IMR-90 (cell line): ENCODE data around the gene FAM193A. TPM values are rescaled to one million over a fixed set of nuclear protein-coding genes. Genes with fewer than 3 reads are reported as not detected.

ENCODE experiments used
- ATAC-seq: fragments of 200-7000 bp; cut with Tn5 transposase; 2 replicates; pipeline ENCODE4 v1.9.1; 2020; ENCODE audit warnings: low read depth, mild to moderate bottlenecking, moderate library complexity
- BruUV-seq: library from RNA; stranded (reverse); fragments of 400-500 nt; replicated peaks from 2 replicates; lab custom pipeline; 2021; lab: Mats Ljungman, UMichigan
- CTCF ChIA-PET: fragments of 300-600 bp; formaldehyde crosslinking; extraction: SDS; loops from one replicate; lab custom pipeline; 2021; ENCODE audit warnings: antibody characterized with exemption; lab: Yijun Ruan, JAX
- POLR2A ChIA-PET: fragments of 300-600 bp; sonication (Branson Sonifier 250); formaldehyde crosslinking; loops from one replicate; lab custom pipeline; 2022; ENCODE audit warnings: antibody characterized with exemption; ENCODE audit not compliant: unreplicated experiment; lab: Charles Lee
- DNase-seq: peaks from one replicate; pipeline ENCODE4 v3.0.0; 2013
- H2AFZ ChIP-seq: replicated peaks from 2 replicates; pipeline ENCODE3; 2013; ENCODE audit warnings: low read length, mild to moderate bottlenecking; ENCODE audit not compliant: poor library complexity
- H2AK5ac ChIP-seq: 2 replicates; pipeline ENCODE4 v1.6.1; 2013; ENCODE audit warnings: low read depth, low read length, inconsistent platforms
- H2AK9ac ChIP-seq: replicated peaks from 2 replicates; pipeline ENCODE3; 2013; ENCODE audit warnings: mild to moderate bottlenecking, low read depth, low read length, moderate library complexity; ENCODE audit not compliant: poor library complexity
- H2BK120ac ChIP-seq: 2 replicates; pipeline ENCODE4 v1.6.1; 2013; ENCODE audit warnings: low read depth, low read length, inconsistent platforms
- H2BK15ac ChIP-seq: 3 replicates; pipeline ENCODE4 v1.6.1; 2013; ENCODE audit warnings: low read depth, low read length, inconsistent platforms
- H2BK20ac ChIP-seq: 2 replicates; pipeline ENCODE4 v1.6.1; 2013; ENCODE audit warnings: low read depth, mild to moderate bottlenecking, inconsistent platforms, low read length, moderate library complexity
- H2BK5ac ChIP-seq: 2 replicates; pipeline ENCODE4 v1.6.1; 2013; ENCODE audit warnings: mild to moderate bottlenecking, low read depth, low read length, inconsistent platforms; ENCODE audit not compliant: poor library complexity, severe bottlenecking
- H3K14ac ChIP-seq: replicated peaks from 2 replicates; pipeline ENCODE4 v1.6.1; 2013; ENCODE audit warnings: low read depth, low read length, inconsistent platforms
- H3K18ac ChIP-seq: 2 replicates; pipeline ENCODE4 v1.6.1; 2013; ENCODE audit warnings: low read depth, low read length, control low read depth
- H3K23ac ChIP-seq: 2 replicates; pipeline ENCODE4 v1.6.1; 2013; ENCODE audit warnings: low read depth, low read length, inconsistent platforms
- H3K27ac ChIP-seq: 2 replicates; pipeline ENCODE4 v1.5.1; 2013; ENCODE audit warnings: mild to moderate bottlenecking, control low read depth, low read length; ENCODE audit not compliant: insufficient read depth
- H3K27me3 ChIP-seq: 2 replicates; pipeline ENCODE4 v1.6.1; 2013; ENCODE audit warnings: low read length; ENCODE audit not compliant: control insufficient read depth, insufficient read depth
- H3K36me3 ChIP-seq: 2 replicates; pipeline ENCODE4 v1.6.1; 2013; ENCODE audit warnings: low read length, mixed read lengths; ENCODE audit not compliant: control insufficient read depth, insufficient read depth
- H3K4ac ChIP-seq: 2 replicates; pipeline ENCODE4 v1.6.1; 2013; ENCODE audit warnings: low read depth, low read length, inconsistent platforms
- H3K4me1 ChIP-seq: 2 replicates; pipeline ENCODE4 v1.6.1; 2013; ENCODE audit warnings: low read length, mixed read lengths; ENCODE audit not compliant: control insufficient read depth, insufficient read depth
- H3K4me2 ChIP-seq: 2 replicates; pipeline ENCODE4 v1.6.1; 2013; ENCODE audit warnings: low read depth, mild to moderate bottlenecking, control low read depth, low read length, moderate library complexity
- H3K4me3 ChIP-seq: 2 replicates; pipeline ENCODE4 v1.5.1; 2013; ENCODE audit warnings: low read depth, mild to moderate bottlenecking, control low read depth, low read length, moderate library complexity; ENCODE audit not compliant: insufficient read depth
- H3K56ac ChIP-seq: 2 replicates; pipeline ENCODE4 v1.6.1; 2013; ENCODE audit warnings: low read length, inconsistent platforms; ENCODE audit not compliant: insufficient read depth; ENCODE audit errors: extremely low read depth
- H3K79me1 ChIP-seq, 2 experiments: 2 replicates each; pipeline ENCODE4 v1.6.1; 2013; ENCODE audit warnings: low read length in 2 of 2, inconsistent platforms in 1 of 2, low read depth in 1 of 2
- H3K9ac ChIP-seq: 2 replicates; pipeline ENCODE4 v1.6.1; 2013; ENCODE audit warnings: low read depth, low read length, control low read depth
- H3K9me1 ChIP-seq: 2 replicates; pipeline ENCODE4 v1.6.1; 2013; ENCODE audit warnings: low read length, inconsistent platforms; ENCODE audit not compliant: insufficient read depth
- H3K9me3 ChIP-seq: 2 replicates; pipeline ENCODE4 v1.6.1; 2013; ENCODE audit warnings: low read length; ENCODE audit not compliant: control insufficient read depth, insufficient read depth
- H4K20me1 ChIP-seq: 2 replicates; pipeline ENCODE4 v1.6.1; 2013; ENCODE audit warnings: low read length, inconsistent platforms; ENCODE audit not compliant: insufficient read depth
- H4K5ac ChIP-seq: 2 replicates; pipeline ENCODE4 v1.6.1; 2013; ENCODE audit warnings: mild to moderate bottlenecking, low read depth, low read length, control low read depth
- H4K8ac ChIP-seq, 2 experiments: 2 replicates each; pipeline ENCODE4 v1.6.1; 2013; ENCODE audit warnings: low read depth in 2 of 2, low read length in 2 of 2, control low read depth in 1 of 2, inconsistent platforms in 1 of 2
- H4K91ac ChIP-seq: 2 replicates; pipeline ENCODE4 v1.6.1; 2013; ENCODE audit warnings: low read depth, low read length, inconsistent platforms; ENCODE audit not compliant: insufficient read depth
- BHLHE40 ChIP-seq: fragments of 150-350 bp; IDR thresholded peaks from 2 replicates; pipeline ENCODE4 v1.6.1; 2016; ENCODE audit warnings: mild to moderate bottlenecking, low read depth, low read length
- CEBPB ChIP-seq: IDR thresholded peaks from 2 replicates; pipeline ENCODE4 v1.6.1; 2012; ENCODE audit warnings: low read depth, low read length, improper control_type of control experiment
- CHD1 ChIP-seq: IDR thresholded peaks from 2 replicates; pipeline ENCODE4 v1.6.1; 2012; ENCODE audit warnings: low read depth, low read length, improper control_type of control experiment
- ELK1 ChIP-seq: fragments of 150-350 bp; IDR thresholded peaks from 2 replicates; pipeline ENCODE4 v1.6.1; 2016; ENCODE audit warnings: low read depth, mild to moderate bottlenecking, low read length, moderate library complexity, borderline replicate concordance
- FOS ChIP-seq: fragments of 150-350 bp; IDR thresholded peaks from 2 replicates; pipeline ENCODE4 v1.6.1; 2016; ENCODE audit warnings: low read depth, low read length
- MAFK ChIP-seq: IDR thresholded peaks from 2 replicates; pipeline ENCODE4 v1.6.1; 2012; ENCODE audit warnings: low read depth, low read length, improper control_type of control experiment
- MAZ ChIP-seq: IDR thresholded peaks from 2 replicates; pipeline ENCODE4 v1.6.1; 2012; ENCODE audit warnings: low read depth, mild to moderate bottlenecking, low read length, improper control_type of control experiment, moderate library complexity, borderline replicate concordance
- MXI1 ChIP-seq: IDR thresholded peaks from 2 replicates; pipeline ENCODE4 v1.6.1; 2012; ENCODE audit warnings: low read depth, mild to moderate bottlenecking, low read length, moderate library complexity, borderline replicate concordance
- NFE2L2 ChIP-seq: fragments of 150-350 bp; IDR thresholded peaks from 2 replicates; pipeline ENCODE4 v1.6.1; 2016; ENCODE audit warnings: low read depth, mild to moderate bottlenecking, low read length
- POLR2A ChIP-seq: IDR thresholded peaks from 2 replicates; pipeline ENCODE4 v1.6.1; 2012; ENCODE audit warnings: mild to moderate bottlenecking, low read depth, low read length
- RAD21 ChIP-seq: IDR thresholded peaks from 2 replicates; pipeline ENCODE4 v1.6.1; 2012; ENCODE audit warnings: low read length, improper control_type of control experiment
- RCOR1 ChIP-seq: IDR thresholded peaks from 2 replicates; pipeline ENCODE4 v1.6.1; 2012; ENCODE audit warnings: mild to moderate bottlenecking, low read length, improper control_type of control experiment; ENCODE audit not compliant: insufficient replicate concordance
- RFX5 ChIP-seq: IDR thresholded peaks from 2 replicates; pipeline ENCODE4 v1.8.0; 2012; ENCODE audit warnings: low read depth, mild to moderate bottlenecking, low read length, moderate library complexity
- SMC3 ChIP-seq: fragments of 150-350 bp; IDR thresholded peaks from 2 replicates; pipeline ENCODE4 v1.6.1; 2016; ENCODE audit warnings: low read depth, mild to moderate bottlenecking, antibody characterized with exemption, low read length, moderate library complexity
- USF2 ChIP-seq: fragments of 150-350 bp; IDR thresholded peaks from 2 replicates; pipeline ENCODE4 v1.6.1; 2017; ENCODE audit warnings: mild to moderate bottlenecking, antibody characterized with exemption, low read length, low read depth
- WGBS, 2 experiments: methylation state at CpG; one replicate each; pipeline versions ENCODE4 v1.1.5 to v1.1.7; 2013; ENCODE audit warnings: missing lambda C conversion rate in 2 of 2; ENCODE audit not compliant: insufficient read length in 1 of 2; ENCODE audit errors: extremely low coverage in 2 of 2; 5-methylcytosine and 5-hydroxymethylcytosine counted together
- dilution Hi-C: fragments of 300-500 bp; cut with HindIII; formaldehyde crosslinking; loops from one replicate; pipeline ENCODE4 v1.14.3; 2018; ENCODE audit warnings: low sequenced_read_pairs; ENCODE audit not compliant: unreplicated experiment
- in situ Hi-C: fragments of 300-500 bp; cut with MboI; formaldehyde crosslinking; loops from 3 replicates; pipeline ENCODE4 v1.14.3; 2019; ENCODE audit warnings: low sequenced_read_pairs, inconsistent platforms, mixed read lengths
- intact Hi-C: fragments of 100-400 bp; cut with micrococcal nuclease; formaldehyde crosslinking; loops from 2 replicates; pipeline ENCODE4 v1.10.0; 2022
- polyA plus RNA-seq, 3 experiments: library from polyadenylated mRNA; depleted of rRNA; stranded (reverse); fragments of >200 nt; gene quantifications; 2 replicates each; pipeline ENCODE4 v1.2.3, GENCODE V29; 2012; ENCODE audit warnings: low replicate concordance in 1 of 3
- total RNA-seq: library from RNA; depleted of rRNA; stranded (reverse); fragments of >200 nt; gene quantifications from 2 replicates; pipeline ENCODE4 v1.2.3, GENCODE V29; 2012
- TF ChIP-seq, protein P1 (sequence below): conservative IDR thresholded peaks from 2 replicates; pipeline ENCODE4 v1.5.1; 2012; ENCODE audit warnings: mild to moderate bottlenecking, low read depth, low read length, improper control_type of control experiment

The FAM193A gene
- total and polyA plus RNA-seq, 2 of the 4 experiments (the other 2 are of a cell fraction): 6.8 to 11.0 TPM

- ChIA-PET CTCF (no interaction called here), POLR2A (no interaction called here)
- Histone ChIP-seq H4K5ac (no peak overlapping the region), H4K91ac (no peak overlapping the region), H2AK5ac (no peak overlapping the region), H3K9me3 (no peaks in the 10 kb centered on the region), H2BK15ac (no peak overlapping the region), H3K36me3 (peaks cover 77% of the 10 kb centered on the region), H3K4me3 (no peak overlapping the region), H3K14ac (no peak overlapping the region), H3K27ac (no peak overlapping the region), H3K56ac (no peak overlapping the region), H3K9ac (no peak overlapping the region), H3K23ac (no peak overlapping the region), H3K79me1 (peaks cover 19 to 49% of the 10 kb centered on the region in 2 experiments; a peak in 3 of 4 replicates), H3K4me1 (no peaks in the 10 kb centered on the region), H4K20me1 (peaks cover 3% of the 10 kb centered on the region; the same call in 1 of the 2 replicates), H2BK20ac (no peak overlapping the region), H3K4me2 (no peak overlapping the region), H4K8ac (no peak overlapping the region), H3K4ac (no peak overlapping the region), H3K18ac (no peak overlapping the region), H3K9me1 (peaks cover 12% of the 10 kb centered on the region), H2BK5ac (no peak overlapping the region), H2AFZ (no peak overlapping the region), H2AK9ac (no peak overlapping the region), H2BK120ac (no peak overlapping the region), H3K27me3 (no peaks in the 10 kb centered on the region)
- BruUV-seq: no TSS peak
- intact Hi-C loops (no loop called here), in situ Hi-C loops (no loop called here), dilution Hi-C loops (no loop called here)
- ATAC-seq (no peak), DNase-seq (peak; percentile 16)
- TF ChIP-seq NFE2L2 (no peak), BHLHE40 (no peak), SMC3 (no peak), MXI1 (no peak), RAD21 (no peak), FOS (no peak), USF2 (no peak), CEBPB (no peak), CHD1 (no peak), RCOR1 (no peak), MAZ (no peak), POLR2A (no peak), MAFK (no peak), ELK1 (no peak), RFX5 (no peak)
- TF ChIP-seq, protein P1, sequence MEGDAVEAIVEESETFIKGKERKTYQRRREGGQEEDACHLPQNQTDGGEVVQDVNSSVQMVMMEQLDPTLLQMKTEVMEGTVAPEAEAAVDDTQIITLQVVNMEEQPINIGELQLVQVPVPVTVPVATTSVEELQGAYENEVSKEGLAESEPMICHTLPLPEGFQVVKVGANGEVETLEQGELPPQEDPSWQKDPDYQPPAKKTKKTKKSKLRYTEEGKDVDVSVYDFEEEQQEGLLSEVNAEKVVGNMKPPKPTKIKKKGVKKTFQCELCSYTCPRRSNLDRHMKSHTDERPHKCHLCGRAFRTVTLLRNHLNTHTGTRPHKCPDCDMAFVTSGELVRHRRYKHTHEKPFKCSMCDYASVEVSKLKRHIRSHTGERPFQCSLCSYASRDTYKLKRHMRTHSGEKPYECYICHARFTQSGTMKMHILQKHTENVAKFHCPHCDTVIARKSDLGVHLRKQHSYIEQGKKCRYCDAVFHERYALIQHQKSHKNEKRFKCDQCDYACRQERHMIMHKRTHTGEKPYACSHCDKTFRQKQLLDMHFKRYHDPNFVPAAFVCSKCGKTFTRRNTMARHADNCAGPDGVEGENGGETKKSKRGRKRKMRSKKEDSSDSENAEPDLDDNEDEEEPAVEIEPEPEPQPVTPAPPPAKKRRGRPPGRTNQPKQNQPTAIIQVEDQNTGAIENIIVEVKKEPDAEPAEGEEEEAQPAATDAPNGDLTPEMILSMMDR: no peak
- 80% methylated on average over 6 of the region's 16 CpGs; no CpG with 5 or more reads in 1 of the 2 experiments for WGBS, 2 experiments
Observed at GRCh38 chr4:2694691-2695090, 158.2 kb downstream of the FAM193A start.
